Amniotic epithelial cell (primary cell): ENCODE results near the gene ATG14.
"Not testable (repeated sequence)": the region's sequence is repeated elsewhere in the genome, so short reads cannot be mapped to it uniquely, and the experiment has no call there.

Experiments used
- DNase-seq: peaks from one replicate; pipeline ENCODE4 v3.0.0-alpha.2; 2010; ENCODE audit warnings: low read depth

Gene ATG14

GRCh38 chr14:55411426-55412389 lies at the start of gene ATG14:
Gene ATG14, minus strand, starts transcription at chr14:55411830. Its CDS starts 8 bp downstream, at chr14:55411822.
- peak; percentile 76 for DNase-seq

- peak; percentile 60 for DNase-seq
These were observed 47.3 kb upstream of the ATG14 start for GRCh38 chr14:55458800-55459515.

- no peak for DNase-seq
These were observed 45.9 kb upstream of the ATG14 start for GRCh38 chr14:55457496-55457895.

GRCh38 chr14:55456411-55456810 lies 44.8 kb upstream of the ATG14 start:
- DNase-seq, result not testable (repeated sequence)

- peak; percentile 93 for DNase-seq
These were observed 42.8 kb upstream of the ATG14 start for GRCh38 chr14:55454264-55455002.

GRCh38 chr14:55451950-55452349 lies 40.3 kb upstream of the ATG14 start:
- DNase-seq, result no peak

- no peak for DNase-seq
These were observed 39.8 kb upstream of the ATG14 start for GRCh38 chr14:55451398-55451797.

- DNase-seq, result no peak
These were observed 39.4 kb upstream of the ATG14 start for GRCh38 chr14:55450987-55451386.

- no peak for DNase-seq
These were observed 38.9 kb upstream of the ATG14 start for GRCh38 chr14:55450539-55450938.

GRCh38 chr14:55450124-55450523 lies 38.5 kb upstream of the ATG14 start:
- DNase-seq, result no peak

- DNase-seq, result peak; percentile 65
These were observed 37.5 kb upstream of the ATG14 start for GRCh38 chr14:55449116-55449515.

- peak; percentile 97 for DNase-seq
These were observed 36.5 kb upstream of the ATG14 start for GRCh38 chr14:55448141-55448614.

GRCh38 chr14:55446833-55447232 lies 35.2 kb upstream of the ATG14 start:
- peak; percentile 95 for DNase-seq

GRCh38 chr14:55446127-55446736 lies 34.6 kb upstream of the ATG14 start:
- DNase-seq, result peak; percentile 78

- DNase-seq, result no peak
These were observed 29.7 kb upstream of the ATG14 start for GRCh38 chr14:55441286-55441685.

GRCh38 chr14:55440385-55440784 lies 28.8 kb upstream of the ATG14 start, which contains the start of gene TBPL2:
Gene TBPL2, minus strand, starts transcription at chr14:55440616. Its CDS starts 167 bp downstream, at chr14:55440449.
- DNase-seq, result no peak

GRCh38 chr14:55438066-55438683 lies 26.5 kb upstream of the ATG14 start:
- DNase-seq, result peak; percentile 73

GRCh38 chr14:55436931-55437330 lies 25.3 kb upstream of the ATG14 start:
- DNase-seq, result no peak

- DNase-seq, result peak; percentile 20
These were observed 24.9 kb upstream of the ATG14 start for GRCh38 chr14:55436519-55436918.

GRCh38 chr14:55434805-55435174 lies 23.2 kb upstream of the ATG14 start:
- DNase-seq, result no peak
